Bronchial smooth muscle cell (primary cell): ENCODE data around the gene FAM72D. TPM values are rescaled to one million over a fixed set of nuclear protein-coding genes. Genes with fewer than 3 reads are reported as not detected.

Experiments used
- total RNA-seq: library from RNA; depleted of rRNA; stranded (reverse); fragments of >200 nt; gene quantifications from 2 replicates; pipeline ENCODE4 v1.2.1, GENCODE V29; 2014

FAM72D gene
- total RNA-seq: 0.09 and 0.47 TPM in 2 replicates

GRCh38 chr1:145095284-145096057, at the start of gene FAM72D, which contains the start of gene SRGAP2B:
Gene FAM72D (plus strand): TSS chr1:145095974. CDS start chr1:145096848, 874 bp downstream.
Gene SRGAP2B (minus strand): TSS chr1:145095328. CDS start chr1:145092901, 2,427 bp downstream.

Other genes with a start within 250 kb of the FAM72D start
- gene SRGAP2B, start 646 bp upstream of the FAM72D start, total RNA-seq: 35.3 and 49.4 TPM in 2 replicates
- gene PPIAL4D, start 146.2 kb downstream of the FAM72D start, total RNA-seq: not detected in 2 replicates